ENCODE data around the gene CDH23.

CDH23 gene

GRCh38 chr10:71705582-71705981 lies 308.9 kb downstream of the CDH23 start:
- in situ Hi-C loops (cut with HindIII; ENCODE audit: low pct_ligation_motif_present, low pct_unique_long_range_greater_than_20kb, low sequenced_read_pairs): no loop called here
- no peak for DNase-seq

GRCh38 chr10:71706216-71707121 lies 309.7 kb downstream of the CDH23 start:
- in situ Hi-C loops (cut with HindIII; ENCODE audit: low pct_ligation_motif_present, low pct_unique_long_range_greater_than_20kb, low sequenced_read_pairs): no loop called here
- DNase-seq: no peak

DNA sequence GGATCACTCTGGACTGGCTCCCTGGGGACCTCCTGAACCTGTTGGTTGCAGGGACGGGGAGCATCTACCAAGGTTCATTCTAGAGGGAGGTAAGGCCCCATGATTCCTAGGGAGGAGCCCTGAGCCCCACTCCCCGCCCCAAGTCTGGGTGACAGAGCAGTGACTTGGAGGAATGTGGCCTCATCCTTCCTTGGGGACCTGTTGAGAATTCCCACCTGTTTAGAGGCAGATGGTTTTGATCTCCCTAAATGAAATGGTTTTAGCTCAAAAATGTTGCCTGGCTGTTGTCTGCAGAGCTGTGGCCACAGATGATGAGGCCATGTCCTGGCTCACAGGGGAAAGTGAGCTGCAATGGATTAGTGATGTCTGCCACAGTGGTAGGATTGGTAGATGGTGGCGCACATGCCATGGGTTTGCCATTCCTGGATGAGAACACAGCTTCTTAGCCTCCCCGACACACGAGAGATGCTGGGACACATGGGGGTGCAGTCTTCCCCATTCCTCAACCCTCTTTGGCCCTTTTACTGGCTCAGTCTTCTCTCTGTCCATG lies 310.6 kb downstream of the CDH23 start:
- in situ Hi-C loops (cut with HindIII; ENCODE audit: low pct_ligation_motif_present, low pct_unique_long_range_greater_than_20kb, low sequenced_read_pairs): no loop called here
- no peak for DNase-seq

- no peak for DNase-seq
- in situ Hi-C loops (cut with HindIII; ENCODE audit: low pct_ligation_motif_present, low pct_unique_long_range_greater_than_20kb, low sequenced_read_pairs): no loop called here
Observed at GRCh38 chr10:71708301-71708703, 311.6 kb downstream of the CDH23 start.

DNA sequence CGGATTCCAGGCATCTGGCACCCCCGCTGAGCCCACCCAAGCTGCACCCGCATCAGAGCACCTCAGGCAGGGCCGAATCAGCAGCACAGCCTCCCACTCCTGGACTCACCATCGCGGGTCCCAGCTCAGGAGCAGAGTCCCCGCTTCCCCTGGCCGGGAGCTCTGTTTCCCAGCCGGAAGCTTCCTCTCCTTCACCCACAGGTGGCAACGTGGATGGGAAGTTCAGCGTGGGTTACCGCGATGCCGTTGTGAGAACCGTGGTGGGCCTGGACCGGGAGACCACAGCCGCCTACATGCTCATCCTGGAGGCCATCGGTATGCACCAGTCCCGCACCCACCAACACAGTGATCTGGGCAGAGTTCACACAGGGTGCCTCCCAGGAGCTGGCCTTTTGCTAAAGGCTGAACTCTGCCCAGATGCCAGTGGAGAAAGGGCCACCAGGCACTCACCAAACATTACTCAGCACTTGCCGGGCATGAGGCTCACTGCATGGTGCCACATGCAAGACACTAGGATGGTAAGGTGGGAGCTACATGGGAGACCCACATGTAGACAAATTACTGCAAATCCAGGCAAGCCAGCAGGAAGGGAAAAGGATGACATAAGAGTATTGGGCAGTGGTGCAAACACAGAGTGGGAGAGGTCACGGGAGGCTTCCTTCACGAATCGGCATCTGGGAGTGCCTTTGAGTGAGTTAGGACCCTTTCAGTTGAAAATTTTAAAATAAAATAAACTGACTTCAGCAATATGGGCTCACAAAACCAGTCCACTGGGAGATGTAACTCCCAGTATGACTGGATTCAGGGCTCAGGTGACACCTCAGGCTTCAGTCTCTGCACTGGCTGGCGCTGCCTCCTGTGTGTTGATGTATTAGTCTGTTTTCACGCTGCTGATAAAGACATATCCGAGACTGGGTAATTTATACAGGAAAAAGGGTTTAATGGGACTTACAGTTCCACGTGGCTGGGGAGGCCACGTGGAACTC lies 312.5 kb downstream of the CDH23 start:
- no peak for DNase-seq
- in situ Hi-C loops (cut with HindIII; ENCODE audit: low pct_ligation_motif_present, low pct_unique_long_range_greater_than_20kb, low sequenced_read_pairs): no loop called here

DNA sequence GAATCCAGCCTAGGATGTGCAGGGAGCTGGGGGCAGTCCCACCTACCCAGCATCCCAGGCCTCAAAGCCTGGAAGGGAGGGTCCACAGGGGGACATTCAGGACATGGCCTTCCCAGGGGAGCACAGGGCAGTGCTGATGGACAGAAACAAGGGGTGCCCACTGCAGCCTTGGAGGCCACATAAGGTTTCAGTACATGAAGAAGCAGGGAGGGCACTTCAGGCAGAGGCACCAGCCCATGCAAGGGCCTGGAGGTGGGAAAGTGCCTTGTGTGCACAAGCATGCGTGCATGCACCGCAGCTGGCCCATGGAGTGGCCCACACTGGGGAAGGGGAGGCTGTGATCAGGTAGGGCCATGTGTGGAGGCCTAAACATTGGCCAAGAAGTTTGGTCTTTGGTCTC lies 313.8 kb downstream of the CDH23 start:
- in situ Hi-C loops (cut with HindIII; ENCODE audit: low pct_ligation_motif_present, low pct_unique_long_range_greater_than_20kb, low sequenced_read_pairs): no loop called here
- no peak for DNase-seq

- DNase-seq: no peak
- in situ Hi-C loops (cut with HindIII; ENCODE audit: low pct_ligation_motif_present, low pct_unique_long_range_greater_than_20kb, low sequenced_read_pairs): no loop called here
Observed at GRCh38 chr10:71711052-71711623, 314.4 kb downstream of the CDH23 start.

DNA sequence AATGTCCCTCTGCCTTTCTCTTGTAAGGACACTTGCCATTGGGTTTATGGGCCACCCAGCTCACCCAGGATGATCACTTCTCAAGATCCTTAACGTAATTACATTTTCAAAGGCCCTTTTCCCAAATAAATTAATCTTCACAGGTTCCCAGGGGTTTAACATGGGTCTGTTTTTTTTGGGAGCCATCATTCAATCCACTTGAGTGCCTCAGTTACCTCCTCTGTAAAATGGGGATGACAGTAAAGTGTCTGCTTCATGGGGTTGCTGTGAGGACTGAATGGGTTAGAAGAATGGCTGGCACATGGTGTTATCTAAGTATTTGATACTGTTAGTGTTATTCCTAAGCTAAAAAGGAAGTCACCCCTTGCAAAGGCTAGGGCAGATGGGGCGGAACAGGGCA lies 315.4 kb downstream of the CDH23 start:
- DNase-seq: no peak
- in situ Hi-C loops (cut with HindIII; ENCODE audit: low pct_ligation_motif_present, low pct_unique_long_range_greater_than_20kb, low sequenced_read_pairs): no loop called here

DNA sequence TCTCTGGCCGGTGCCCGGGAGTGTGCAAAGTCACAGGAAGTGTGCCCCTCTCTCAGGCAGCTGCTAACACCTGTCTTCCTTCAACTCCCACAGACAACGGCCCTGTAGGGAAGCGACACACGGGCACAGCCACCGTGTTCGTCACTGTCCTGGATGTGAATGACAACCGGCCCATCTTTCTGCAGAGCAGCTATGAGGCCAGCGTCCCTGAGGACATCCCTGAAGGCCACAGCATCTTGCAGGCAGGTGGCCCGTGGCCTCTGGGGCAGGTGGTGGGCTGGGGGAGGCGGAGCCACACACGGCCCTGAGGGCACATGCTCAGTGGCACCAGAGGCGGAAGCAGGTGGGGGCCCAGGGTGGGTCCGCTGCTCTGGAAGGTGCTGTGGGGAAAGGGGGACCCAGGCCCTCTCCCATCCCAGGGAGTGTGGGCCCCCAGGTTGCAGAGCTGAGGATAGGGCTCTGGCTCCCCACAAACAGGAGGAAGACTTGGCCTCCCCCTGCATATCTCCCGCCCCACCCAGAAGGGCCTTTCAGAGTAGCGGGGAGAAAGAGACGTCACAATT lies 315.9 kb downstream of the CDH23 start:
- in situ Hi-C loops (cut with HindIII; ENCODE audit: low pct_ligation_motif_present, low pct_unique_long_range_greater_than_20kb, low sequenced_read_pairs): no loop called here
- DNase-seq: no peak

- in situ Hi-C loops (cut with HindIII; ENCODE audit: low pct_ligation_motif_present, low pct_unique_long_range_greater_than_20kb, low sequenced_read_pairs): no loop called here
- DNase-seq: no peak
Observed at GRCh38 chr10:71713135-71714030, 316.7 kb downstream of the CDH23 start.

GRCh38 chr10:71714031-71714410 lies 317.3 kb downstream of the CDH23 start:
- DNase-seq: no peak
- in situ Hi-C loops (cut with HindIII; ENCODE audit: low pct_ligation_motif_present, low pct_unique_long_range_greater_than_20kb, low sequenced_read_pairs): no loop called here

DNA sequence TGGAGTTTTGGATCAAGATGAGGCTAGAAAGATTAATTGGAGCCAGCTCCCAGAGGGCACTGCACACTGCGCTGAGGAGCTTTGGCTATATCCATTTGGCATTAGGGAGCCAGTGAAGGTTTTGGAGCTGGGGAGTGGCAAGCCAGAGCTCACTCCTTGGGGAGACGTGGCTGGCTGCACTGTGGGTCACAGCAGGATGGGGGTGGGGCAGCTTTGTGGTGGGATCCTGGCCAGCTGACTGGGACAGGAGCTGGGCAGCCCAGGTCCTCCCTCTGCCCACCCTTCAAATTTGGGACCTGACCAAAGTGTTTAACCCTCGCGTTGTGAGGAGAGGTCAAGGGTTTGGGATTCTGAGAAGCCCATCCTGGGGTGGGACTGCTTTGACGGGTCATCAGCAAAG lies 317.9 kb downstream of the CDH23 start:
- in situ Hi-C loops (cut with HindIII; ENCODE audit: low pct_ligation_motif_present, low pct_unique_long_range_greater_than_20kb, low sequenced_read_pairs): no loop called here
- DNase-seq: no peak

DNA sequence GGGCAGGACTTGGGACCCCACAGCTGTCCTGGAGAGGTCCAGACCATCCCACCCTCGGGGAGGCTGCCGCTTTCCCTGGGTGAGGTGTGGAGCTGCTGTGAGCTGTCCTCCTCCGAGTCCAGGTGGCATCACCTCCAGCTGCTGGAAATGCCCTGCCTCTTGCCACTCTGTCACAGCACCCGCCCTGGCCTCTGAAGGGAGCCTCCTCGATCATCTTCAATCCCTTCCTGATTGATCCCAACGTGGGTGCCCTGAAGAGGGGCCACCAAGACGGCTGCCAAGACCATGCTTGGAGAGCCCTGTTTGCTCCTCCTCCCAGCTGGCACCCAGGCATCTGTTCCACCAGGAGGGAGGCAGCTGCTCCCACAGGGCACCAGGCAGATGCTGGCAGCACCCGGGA lies 318.3 kb downstream of the CDH23 start:
- DNase-seq: no peak
- in situ Hi-C loops (cut with HindIII; ENCODE audit: low pct_ligation_motif_present, low pct_unique_long_range_greater_than_20kb, low sequenced_read_pairs): no loop called here

- in situ Hi-C loops (cut with HindIII; ENCODE audit: low pct_ligation_motif_present, low pct_unique_long_range_greater_than_20kb, low sequenced_read_pairs): no loop called here
- no peak for DNase-seq
Observed at GRCh38 chr10:71715860-71716259, 319.1 kb downstream of the CDH23 start.

DNA sequence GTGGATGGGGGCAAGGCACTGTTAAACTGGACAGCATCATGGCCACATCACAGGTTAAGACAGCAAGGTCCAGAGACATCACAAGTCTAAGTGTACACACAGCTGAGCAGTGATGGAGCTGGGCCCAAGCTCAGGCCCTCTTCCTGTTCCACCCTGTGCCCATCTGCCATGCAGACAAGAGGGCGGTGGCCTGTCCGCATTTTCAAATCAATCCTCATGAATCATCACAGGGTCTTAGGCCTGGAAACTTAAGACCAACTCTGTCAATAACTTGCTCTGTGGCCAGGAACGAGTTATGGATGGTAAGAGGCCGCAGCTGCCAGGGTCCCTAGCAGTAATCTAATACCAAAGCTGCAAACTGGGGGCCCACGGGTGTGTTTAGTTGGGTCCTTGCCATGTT lies 319.7 kb downstream of the CDH23 start:
- in situ Hi-C loops (cut with HindIII; ENCODE audit: low pct_ligation_motif_present, low pct_unique_long_range_greater_than_20kb, low sequenced_read_pairs): no loop called here
- DNase-seq: no peak

GRCh38 chr10:71717056-71717455 lies 320.3 kb downstream of the CDH23 start:
- in situ Hi-C loops (cut with HindIII; ENCODE audit: low pct_ligation_motif_present, low pct_unique_long_range_greater_than_20kb, low sequenced_read_pairs): no loop called here
- no peak for DNase-seq

DNA sequence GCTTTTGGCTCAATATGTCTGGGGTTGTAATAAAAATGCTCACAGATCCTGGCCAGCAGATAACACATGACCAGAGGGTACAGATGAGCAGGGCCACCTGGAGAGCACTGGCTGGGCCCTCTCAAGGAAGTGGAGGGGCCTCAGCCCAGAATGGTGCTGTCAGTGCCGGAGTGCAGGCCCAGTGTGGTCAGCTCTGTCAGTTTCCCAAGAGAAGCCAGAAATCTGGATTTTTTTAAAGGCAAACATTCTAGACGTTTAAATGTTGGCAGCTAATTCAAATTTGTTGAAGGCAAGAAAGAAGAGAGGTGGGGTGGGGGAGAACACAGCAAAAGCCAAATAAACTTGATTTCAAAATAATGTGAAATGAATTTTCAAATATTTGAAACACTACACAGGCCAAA lies 320.8 kb downstream of the CDH23 start:
- in situ Hi-C loops (cut with HindIII; ENCODE audit: low pct_ligation_motif_present, low pct_unique_long_range_greater_than_20kb, low sequenced_read_pairs): no loop called here
- no peak for DNase-seq

All from ACHN (cell line).